Measurements from ENCODE around the gene CDH24.

GRCh38 chr14:23024612-23025075 is 32.7 kb downstream of the CDH24 start:
- TF ChIP-seq CTCF (IDR thresholded peaks at IDR 0.05) (no peak), POLR2A (IDR thresholded peaks at IDR 0.05) (no peak)

Data from right lobe of liver (tissue), 4 donors.